A172 (cell line): ENCODE measurements around the gene AQP11. TPM values are rescaled to one million over a fixed set of nuclear protein-coding genes. Genes with fewer than 3 reads are reported as not detected.

Experiments
- DNase-seq: peaks from one replicate; pipeline ENCODE4 v3.0.0-alpha.2; 2015; ENCODE audit warnings: low spot score
- total RNA-seq: library from RNA; depleted of rRNA; stranded (reverse); fragments of >200 nt; shearing (Covaris generic); gene quantifications from 2 replicates; pipeline ENCODE4 v1.2.3, GENCODE V29; 2014; rRNA removed

The AQP11 gene
- total RNA-seq, 1 experiment from 2014 or later, result 8.4 TPM

DNA sequence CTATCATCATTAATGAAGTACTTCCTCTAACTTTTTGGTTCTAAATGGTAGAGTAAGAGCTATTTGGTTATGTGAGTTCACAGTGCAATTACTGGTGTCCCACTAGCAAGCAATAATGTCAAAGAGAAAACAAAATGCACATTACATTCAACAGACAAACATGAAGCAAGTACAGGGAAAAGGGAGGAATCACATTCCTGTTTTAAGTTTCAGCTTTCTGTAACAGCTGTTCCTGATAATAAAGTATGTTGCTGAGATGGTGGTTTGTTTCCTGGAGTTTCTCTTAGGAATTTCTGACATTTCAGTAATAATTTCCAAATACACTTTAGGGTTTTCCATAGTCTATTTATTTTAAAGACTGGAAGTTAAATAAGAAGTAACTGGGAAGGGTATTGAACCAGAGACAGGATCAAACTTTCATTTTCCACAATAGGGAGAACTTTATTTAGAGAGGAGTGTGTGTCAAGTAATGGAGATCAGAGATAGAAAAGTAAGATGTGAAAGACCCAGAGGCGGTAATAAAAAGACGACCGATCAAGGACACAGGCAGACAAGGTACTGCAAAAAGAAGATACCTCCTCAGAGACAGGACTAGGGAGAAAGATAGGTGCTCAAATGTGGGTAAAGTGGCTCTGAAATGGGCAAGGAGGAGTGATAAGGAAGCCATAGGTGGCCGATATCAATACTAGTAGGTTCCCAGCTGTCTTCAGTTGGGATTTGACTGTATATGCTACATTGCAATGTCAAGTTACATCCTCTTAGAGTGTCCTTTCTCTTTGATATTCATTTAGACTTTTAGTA is 68.7 kb downstream of the AQP11 start:
- DNase-seq, result no peak

Other genes starting within 250 kb of the AQP11 start
- 59.8 and 60.4 TPM in 2 replicates for gene PAK1, start 115.9 kb upstream of the AQP11 start, total RNA-seq
- gene CLNS1A, start 47.8 kb downstream of the AQP11 start, total RNA-seq, result 318 and 354 TPM in 2 replicates
- gene RSF1, start 230.8 kb downstream of the AQP11 start, total RNA-seq, result 29.2 and 55.5 TPM in 2 replicates
- gene AAMDC, start 231.2 kb downstream of the AQP11 start, total RNA-seq, result 37.7 and 39.6 TPM in 2 replicates